NT2/D1 (cell line): ENCODE measurements around the gene IGSF23.
"Not testable (repeated sequence)": the region's sequence is repeated elsewhere in the genome, so short reads cannot be mapped to it uniquely, and the experiment has no call there.

Experiments used
- DNase-seq: peaks from one replicate; pipeline ENCODE4 v3.0.0-alpha.2; 2011; ENCODE audit warnings: low read depth, low spot score
- H3K27me3 ChIP-seq: 2 replicates; pipeline ENCODE4 v1.6.0; 2011; ENCODE audit warnings: mild to moderate bottlenecking; ENCODE audit not compliant: insufficient read length, insufficient read depth
- H3K36me3 ChIP-seq: 2 replicates; pipeline ENCODE4 v1.6.1; 2011; ENCODE audit warnings: mild to moderate bottlenecking, low read length, mixed read lengths; ENCODE audit not compliant: insufficient read depth, insufficient read length
- H3K4me1 ChIP-seq: 2 replicates; pipeline ENCODE4 v1.5.1; 2011; ENCODE audit not compliant: insufficient read depth, insufficient read length
- H3K4me3 ChIP-seq: 2 replicates; pipeline ENCODE4 v1.5.1; 2011; ENCODE audit warnings: low read depth; ENCODE audit not compliant: insufficient read length
- H3K9ac ChIP-seq: 2 replicates; pipeline ENCODE4 v1.6.0; 2011; ENCODE audit warnings: low read depth; ENCODE audit not compliant: insufficient read length
- H3K9me3 ChIP-seq: 2 replicates; pipeline ENCODE4 v1.5.1; 2011; ENCODE audit warnings: mild to moderate bottlenecking, low read length; ENCODE audit not compliant: insufficient read depth
- SUZ12 ChIP-seq: IDR thresholded peaks from 2 replicates; pipeline ENCODE4 v1.6.1; 2011; ENCODE audit not compliant: insufficient read length, insufficient read depth; ENCODE audit errors: extremely low read depth
- YY1 ChIP-seq: IDR thresholded peaks from 2 replicates; pipeline ENCODE4 v1.6.1; 2011; ENCODE audit not compliant: insufficient read length, insufficient read depth
- ZNF274 ChIP-seq: IDR thresholded peaks from 2 replicates; pipeline ENCODE4 v1.6.1; 2011; ENCODE audit warnings: mild to moderate bottlenecking, low read depth, low read length

Gene IGSF23

DNA sequence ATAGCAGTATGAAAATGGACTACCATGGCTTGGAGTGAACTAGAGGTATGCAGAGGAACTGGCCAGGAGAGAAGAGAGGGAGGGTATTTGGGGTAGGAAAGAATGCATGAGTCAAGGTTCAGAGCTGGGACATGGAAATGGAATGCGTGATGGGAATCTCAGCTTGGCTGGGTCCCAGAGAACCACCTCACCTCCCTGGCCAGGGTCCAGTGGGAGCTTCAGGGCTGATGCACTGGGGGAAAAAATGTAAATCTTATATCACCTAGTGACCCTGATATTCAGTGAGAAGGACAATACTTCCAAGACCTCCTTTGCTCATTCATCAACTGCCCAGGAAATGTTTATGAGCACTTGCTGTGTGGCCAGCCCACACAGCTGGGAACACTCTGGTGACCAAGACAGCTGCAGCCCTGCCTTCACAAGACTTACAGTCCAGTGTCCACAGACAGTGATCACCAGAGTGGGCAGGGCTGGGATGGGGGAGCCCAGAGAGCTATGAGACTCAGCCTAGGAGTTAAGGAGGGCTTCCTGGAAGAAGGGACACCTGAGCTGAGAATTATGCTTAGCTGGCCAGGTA, 12.8 kb downstream of the IGSF23 start:
- Histone ChIP-seq H3K36me3 (peaks cover 4% of the 10 kb centered on the region), H3K4me3 (no peak overlapping the region), H3K9me3 (peaks cover 4% of the 10 kb centered on the region; the same call in 1 of the 2 replicates), H3K27me3 (no peaks in the 10 kb centered on the region), H3K4me1 (no peaks in the 10 kb centered on the region), H3K9ac (no peak overlapping the region)
- TF ChIP-seq SUZ12: no peak
- no peak for TF ChIP-seq ZNF274
- no peak for TF ChIP-seq YY1
- DNase-seq: no peak

DNA sequence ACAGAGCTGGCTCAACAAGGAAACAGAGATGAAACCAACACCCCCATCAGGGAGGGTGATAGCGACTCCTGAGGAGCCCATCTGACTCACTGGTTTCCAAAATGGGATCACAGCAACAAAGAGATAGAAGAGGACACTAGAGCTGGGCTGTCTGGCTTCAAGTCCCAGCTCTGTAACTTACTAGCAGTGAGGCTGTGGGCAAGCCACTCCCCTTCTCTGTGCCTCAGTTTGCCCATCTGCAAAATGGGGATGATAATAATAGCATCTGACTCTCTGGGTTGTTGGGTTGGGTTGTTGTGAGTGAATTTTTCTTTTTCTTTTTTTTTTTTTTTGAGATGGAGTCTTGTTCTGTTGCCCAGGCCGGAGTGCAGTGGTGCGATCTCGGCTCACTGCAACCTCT, 14.3 kb downstream of the IGSF23 start:
- H3K4me3 ChIP-seq: no peak overlapping the region
- no peaks in the 10 kb centered on the region for H3K4me1 ChIP-seq
- H3K9me3 ChIP-seq: peaks cover 4% of the 10 kb centered on the region; the same call in 1 of the 2 replicates
- TF ChIP-seq YY1 (no peak), ZNF274 (no peak), SUZ12 (no peak)
- no peak overlapping the region for H3K9ac ChIP-seq
- DNase-seq: no peak
- peaks cover 4% of the 10 kb centered on the region for H3K36me3 ChIP-seq
- no peaks in the 10 kb centered on the region for H3K27me3 ChIP-seq

DNA sequence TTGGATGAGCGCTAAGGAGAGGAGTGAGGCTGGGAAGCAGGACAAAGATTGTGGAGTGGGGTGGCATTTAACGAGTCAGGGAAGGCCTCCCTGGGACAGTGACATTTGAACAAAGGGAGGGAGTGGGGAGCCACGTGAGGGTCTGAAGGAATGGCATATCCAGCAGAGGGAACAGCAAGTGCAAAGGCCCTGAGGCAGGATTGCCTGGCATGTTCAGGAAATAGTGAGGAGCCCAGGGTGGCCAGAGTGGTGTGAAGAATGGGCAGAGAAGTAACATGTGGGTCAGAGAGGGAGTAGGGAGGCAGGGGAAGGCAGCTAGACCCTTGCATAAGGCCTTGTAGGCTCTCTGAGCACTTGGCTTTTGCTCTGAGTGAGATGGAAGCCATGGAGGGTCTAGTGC, 15.4 kb downstream of the IGSF23 start:
- DNase-seq: no peak
- TF ChIP-seq SUZ12 (no peak), YY1 (no peak), ZNF274 (no peak)
- Histone ChIP-seq H3K36me3 (peaks cover 4% of the 10 kb centered on the region), H3K4me3 (no peak overlapping the region), H3K4me1 (no peaks in the 10 kb centered on the region), H3K9ac (no peak overlapping the region), H3K9me3 (peaks cover 4% of the 10 kb centered on the region; the same call in 1 of the 2 replicates), H3K27me3 (no peaks in the 10 kb centered on the region)

DNA sequence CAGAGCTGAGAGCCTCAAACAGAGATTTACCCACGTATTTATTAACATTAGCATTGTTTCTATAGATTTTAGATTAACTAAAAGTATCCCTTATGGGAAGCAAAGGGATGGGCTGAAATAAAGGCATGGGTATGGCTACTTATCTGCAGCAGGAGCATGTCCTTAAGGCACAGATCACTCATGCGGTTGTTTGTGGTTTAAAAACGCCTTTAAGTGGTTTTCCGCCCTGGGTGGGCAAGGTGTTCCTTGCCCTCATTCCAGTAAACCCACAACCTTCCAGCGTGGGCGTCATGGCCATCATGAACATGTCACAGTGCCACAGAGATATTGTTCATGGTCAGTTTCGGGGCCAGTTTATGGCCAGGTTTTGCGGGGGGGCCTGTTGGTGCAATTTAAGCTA, 18.2 kb downstream of the IGSF23 start:
- H3K27me3 ChIP-seq, H3K9ac ChIP-seq, H3K4me1 ChIP-seq, H3K4me3 ChIP-seq, H3K9me3 ChIP-seq, H3K36me3 ChIP-seq, DNase-seq: not testable (repeated sequence)

DNA sequence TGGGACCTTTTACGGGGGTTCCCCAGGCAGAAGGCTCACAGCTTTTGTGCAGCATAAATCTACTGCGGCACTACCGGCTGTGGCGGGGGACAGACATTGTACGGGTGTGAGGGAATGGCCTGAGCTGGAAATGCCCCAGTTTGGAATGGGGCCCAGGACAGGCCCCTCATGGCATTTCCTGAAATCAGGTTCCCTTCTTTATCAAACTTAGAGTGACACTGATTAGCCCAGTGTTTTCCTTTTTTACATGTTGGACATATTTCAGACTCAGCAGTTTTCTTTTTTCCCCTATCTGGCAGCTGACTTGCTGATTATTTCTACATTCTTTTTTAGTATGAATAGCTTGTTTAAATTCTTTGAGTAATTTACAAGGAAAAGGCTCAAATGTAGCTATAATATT, 20.7 kb downstream of the IGSF23 start:
- not testable (repeated sequence) for H3K36me3 ChIP-seq, H3K27me3 ChIP-seq, H3K4me1 ChIP-seq, DNase-seq, H3K9me3 ChIP-seq, H3K4me3 ChIP-seq, H3K9ac ChIP-seq

DNA sequence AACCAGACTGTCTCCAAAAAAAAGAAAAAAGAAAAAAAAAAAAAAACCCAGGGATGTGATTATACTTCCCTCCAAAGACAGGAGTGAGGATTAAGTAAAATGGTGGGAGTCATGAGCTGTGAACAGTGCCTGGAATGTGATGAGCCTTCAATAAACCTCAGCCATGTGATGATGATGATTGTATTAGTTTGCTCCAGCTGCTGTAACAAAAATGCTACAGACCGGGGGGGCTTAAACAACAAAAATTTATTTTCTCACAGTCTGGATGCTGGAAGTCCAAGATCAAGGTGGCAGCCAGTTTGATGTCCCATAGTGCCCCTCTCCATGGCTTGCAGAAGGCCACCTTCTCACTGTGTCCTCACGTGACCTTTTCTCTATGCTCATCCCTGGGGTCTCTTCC, 21.4 kb downstream of the IGSF23 start:
- Histone ChIP-seq H3K4me3 (no peak overlapping the region), H3K9me3 (peaks cover 9% of the 10 kb centered on the region; the same call in 1 of the 2 replicates), H3K27me3 (no peaks in the 10 kb centered on the region), H3K36me3 (peaks cover 4% of the 10 kb centered on the region), H3K9ac (no peak overlapping the region), H3K4me1 (no peaks in the 10 kb centered on the region)
- TF ChIP-seq SUZ12 (no peak), YY1 (no peak), ZNF274 (no peak)
- no peak for DNase-seq

DNA sequence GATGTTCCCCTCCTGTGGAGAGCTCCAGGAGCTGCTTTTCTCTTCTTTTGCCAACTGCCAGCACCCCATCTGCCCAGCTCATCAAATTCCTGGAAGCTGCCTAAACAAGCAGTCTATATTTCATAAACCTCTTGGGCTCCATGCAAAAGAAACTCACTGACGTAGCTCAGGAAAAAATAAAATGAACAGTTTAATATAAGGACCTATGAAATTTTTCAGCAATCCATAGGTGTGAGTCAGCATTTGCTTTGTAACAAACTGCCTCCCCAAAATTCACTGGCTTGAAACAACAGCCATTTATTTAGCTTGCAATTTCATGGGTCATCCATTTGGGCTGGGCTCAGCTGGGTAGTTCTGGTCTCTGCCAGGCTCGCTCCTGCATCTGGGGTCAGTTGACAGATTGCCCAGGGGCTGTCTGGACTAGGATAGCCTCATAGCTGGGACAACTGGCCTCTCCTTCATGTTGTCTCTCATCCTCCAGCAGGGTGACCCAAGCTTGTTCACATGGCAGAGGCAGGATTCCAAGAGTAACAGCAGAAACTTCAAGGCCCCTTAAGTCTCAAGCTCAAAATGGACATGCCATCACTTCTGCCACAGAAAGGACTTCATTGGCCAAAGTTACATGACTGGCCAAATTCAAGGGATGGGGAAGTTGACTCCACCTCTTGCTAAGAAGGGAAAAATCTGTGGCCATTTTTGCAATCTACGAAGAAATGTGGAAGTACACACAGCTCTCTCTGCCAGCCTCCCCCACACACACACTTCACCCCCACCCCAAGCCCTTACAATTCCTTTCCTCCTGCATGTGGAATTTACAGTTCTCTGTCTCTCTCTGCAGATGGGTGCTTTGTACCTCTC, 22.4 kb downstream of the IGSF23 start:
- TF ChIP-seq SUZ12: no peak
- no peak for TF ChIP-seq ZNF274
- TF ChIP-seq YY1: no peak
- no peak for DNase-seq
- H3K9ac ChIP-seq: no peak overlapping the region

More for the DNA sequence above, 22.4 kb downstream of the IGSF23 start:
- Histone ChIP-seq H3K4me3 (no peak overlapping the region), H3K9me3 (peaks cover 9% of the 10 kb centered on the region; the same call in 1 of the 2 replicates), H3K36me3 (no peaks in the 10 kb centered on the region), H3K27me3 (no peaks in the 10 kb centered on the region), H3K4me1 (no peaks in the 10 kb centered on the region)
